GM18519 (cell line): Measurements from ENCODE around the gene SRRM5.
"Not testable (repeated sequence)": the region's sequence is repeated elsewhere in the genome, so short reads cannot be mapped to it uniquely, and the experiment has no call there.

Experiments used
- ATAC-seq: cut with Tn5 transposase; IDR thresholded peaks from one replicate; pipeline ENCODE4 v1.9.1; 2021; ENCODE audit warnings: mild to moderate bottlenecking, moderate library complexity; ENCODE audit not compliant: unreplicated experiment, low FRiP score

SRRM5 gene

GRCh38 chr19:43636121-43636683, 24.3 kb downstream of the SRRM5 start:
- no peak for ATAC-seq

DNA sequence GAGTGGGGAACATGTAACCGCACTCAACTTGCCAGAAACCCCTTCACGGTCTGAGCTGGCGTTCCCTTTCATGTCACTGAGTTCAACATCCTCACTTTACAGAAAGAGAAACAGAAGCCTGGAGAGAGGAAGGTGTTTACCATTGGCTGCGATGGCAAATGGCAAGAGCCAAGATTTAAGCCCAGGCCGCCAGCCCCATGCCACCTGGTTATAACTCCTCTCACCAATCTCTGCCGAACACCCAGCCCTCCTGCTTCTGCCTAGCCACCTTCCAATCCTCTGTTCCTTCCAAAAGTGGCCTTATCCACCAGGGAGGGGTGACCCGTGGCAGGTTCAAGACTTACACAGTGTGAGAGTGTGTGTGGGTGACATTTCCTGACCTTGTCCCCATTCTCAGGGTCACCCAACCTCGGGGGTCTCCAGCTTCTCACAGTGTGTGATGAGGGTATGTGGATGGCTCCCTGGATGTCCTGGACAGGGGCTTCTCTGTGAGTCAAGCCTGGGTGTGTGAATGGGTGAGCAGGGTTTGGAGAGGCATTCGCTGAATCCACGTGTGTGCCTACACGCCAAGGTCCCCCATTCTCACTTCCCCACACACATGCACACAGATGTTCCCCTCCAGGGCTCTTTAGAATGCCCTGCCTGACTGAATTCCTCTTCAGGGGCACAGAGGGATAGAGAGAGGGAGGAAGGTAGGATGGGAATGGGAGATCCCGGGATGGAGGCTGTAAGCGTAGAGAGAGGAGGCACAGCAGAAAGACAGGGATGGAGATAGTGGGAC, 26.5 kb downstream of the SRRM5 start:
- no peak for ATAC-seq

GRCh38 chr19:43638995-43639518, 27.2 kb downstream of the SRRM5 start:
- ATAC-seq, result no peak

- ATAC-seq, result no peak
Observed at GRCh38 chr19:43639519-43640423, 27.9 kb downstream of the SRRM5 start, which contains the start of gene CADM4. CADM4 (minus strand) TSS chr19:43639850; CDS start chr19:43639790, 60 bp downstream.

- ATAC-seq, result no peak
Observed at GRCh38 chr19:43640424-43640757, 28.5 kb downstream of the SRRM5 start.

- no peak for ATAC-seq
Observed at GRCh38 chr19:43641333-43641732, 29.4 kb downstream of the SRRM5 start.

DNA sequence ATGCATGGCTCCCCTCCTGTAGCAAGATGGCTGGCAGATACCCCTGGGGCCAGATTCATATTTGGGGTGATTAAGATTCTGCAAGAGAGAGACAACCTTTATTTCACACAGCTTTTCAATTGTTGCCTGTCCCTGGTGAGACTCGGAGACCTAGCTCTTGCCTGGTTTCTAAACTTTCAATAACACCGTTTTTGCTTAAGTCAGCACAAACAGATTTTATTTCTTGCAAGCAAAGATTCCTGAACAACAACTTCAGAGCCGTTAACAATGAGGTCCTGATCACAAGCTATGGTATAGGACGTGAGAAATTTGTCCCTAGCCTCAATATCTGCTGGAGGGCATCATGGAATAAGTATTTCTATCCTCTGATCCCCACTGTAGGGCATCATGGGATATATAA, 30.6 kb downstream of the SRRM5 start:
- no peak for ATAC-seq

GRCh38 chr19:43643326-43643725, 31.4 kb downstream of the SRRM5 start:
- ATAC-seq, result no peak

DNA sequence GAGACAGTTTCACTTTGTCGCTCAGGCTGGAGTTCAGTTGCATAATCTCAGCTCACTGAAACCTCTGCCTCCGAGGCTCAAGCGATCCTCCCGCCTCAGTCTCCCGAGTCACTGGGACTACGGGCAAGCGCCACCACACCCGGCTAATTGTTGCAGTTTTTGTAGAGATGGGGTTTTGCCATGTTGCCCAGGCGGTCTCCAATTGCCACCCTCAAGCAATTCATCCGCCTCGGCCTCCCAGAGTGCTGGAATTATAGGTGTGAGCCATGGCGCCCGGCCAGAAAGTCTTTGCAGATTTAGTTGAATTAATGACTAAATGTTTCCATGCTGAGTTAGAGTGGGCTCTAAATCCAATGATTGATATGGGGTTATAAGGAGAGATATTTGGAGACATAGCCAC, 32.3 kb downstream of the SRRM5 start:
- ATAC-seq, result no peak

- no peak for ATAC-seq
Observed at GRCh38 chr19:43648633-43649032, 36.7 kb downstream of the SRRM5 start.

- no peak for ATAC-seq
Observed at GRCh38 chr19:43649514-43649913, 37.6 kb downstream of the SRRM5 start.

GRCh38 chr19:43650276-43650675, 38.4 kb downstream of the SRRM5 start:
- ATAC-seq, result not testable (repeated sequence)

DNA sequence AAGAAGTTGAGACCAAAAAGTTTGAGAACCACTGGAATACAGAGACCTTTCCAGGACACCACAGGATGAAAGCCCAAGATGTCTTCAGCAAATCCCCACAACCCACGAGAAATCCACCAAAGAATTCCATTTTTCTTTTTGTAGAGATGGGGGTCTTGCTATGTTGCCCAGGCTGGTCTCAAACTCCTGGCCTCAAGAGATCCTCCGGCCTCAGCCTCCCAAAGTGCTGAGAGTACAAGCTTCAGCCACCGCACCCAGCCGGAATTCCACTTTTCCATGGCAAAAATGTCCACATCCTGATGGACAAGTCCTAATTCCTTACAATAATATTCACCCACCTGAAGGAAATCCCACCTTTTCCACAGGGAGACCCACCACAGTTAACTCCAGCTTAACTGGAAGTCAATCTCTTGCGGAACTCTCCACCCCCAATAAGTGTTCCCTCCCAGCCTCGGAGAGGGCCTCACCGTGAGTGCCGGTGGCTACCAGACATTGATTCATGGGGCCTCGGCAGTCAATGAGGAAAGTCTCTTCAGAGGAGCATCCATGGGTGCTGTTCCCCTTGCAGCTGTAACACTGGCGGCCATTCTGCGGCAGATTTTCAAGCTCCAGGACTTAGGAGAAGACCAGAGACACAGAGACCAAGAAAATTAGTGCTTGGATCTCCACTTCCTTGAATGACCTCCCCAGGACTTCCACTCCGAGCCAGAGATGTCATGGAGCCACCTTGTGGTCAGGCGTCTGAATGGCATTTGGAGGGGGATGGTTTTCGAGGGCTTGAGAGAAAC, 40.1 kb downstream of the SRRM5 start:
- ATAC-seq, result no peak

DNA sequence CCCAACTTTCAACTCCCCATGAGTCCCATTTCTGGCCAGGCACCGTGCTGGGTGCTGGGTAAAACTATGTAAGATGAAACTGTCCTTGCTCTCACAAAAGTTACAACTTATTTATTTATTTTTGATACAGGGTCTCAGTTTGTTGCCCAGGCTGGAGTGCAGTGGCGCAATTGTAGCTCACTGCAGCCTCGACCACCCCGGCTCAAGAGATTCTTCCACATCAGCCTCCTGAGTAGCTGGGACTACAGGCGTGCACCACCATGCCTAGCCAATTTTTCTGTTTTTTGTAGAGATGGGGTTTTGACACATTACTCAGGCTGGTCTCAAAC, 40.6 kb downstream of the SRRM5 start:
- ATAC-seq, result no peak

DNA sequence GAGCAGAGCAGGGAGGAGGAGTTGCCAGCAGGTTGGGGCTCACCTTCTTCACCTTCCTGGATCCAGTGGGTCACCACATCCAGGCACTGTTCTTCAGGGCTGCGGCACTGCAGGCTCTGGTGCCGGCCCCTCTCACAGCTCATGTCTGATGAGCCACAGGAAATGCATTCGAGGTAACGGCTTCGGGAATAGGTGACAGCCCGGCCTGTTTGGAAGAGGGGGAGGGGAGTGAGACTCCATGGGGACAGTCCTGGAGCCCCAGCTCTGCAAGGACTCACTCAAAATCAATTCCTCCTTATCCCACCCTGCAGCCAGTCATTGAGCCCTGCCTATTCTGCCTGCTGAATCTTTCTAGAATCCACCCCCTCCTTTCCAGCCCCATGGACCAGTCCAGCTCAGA, 44.5 kb downstream of the SRRM5 start:
- no peak for ATAC-seq

- ATAC-seq, result no peak
Observed at GRCh38 chr19:43658001-43658400, 46.1 kb downstream of the SRRM5 start.

DNA sequence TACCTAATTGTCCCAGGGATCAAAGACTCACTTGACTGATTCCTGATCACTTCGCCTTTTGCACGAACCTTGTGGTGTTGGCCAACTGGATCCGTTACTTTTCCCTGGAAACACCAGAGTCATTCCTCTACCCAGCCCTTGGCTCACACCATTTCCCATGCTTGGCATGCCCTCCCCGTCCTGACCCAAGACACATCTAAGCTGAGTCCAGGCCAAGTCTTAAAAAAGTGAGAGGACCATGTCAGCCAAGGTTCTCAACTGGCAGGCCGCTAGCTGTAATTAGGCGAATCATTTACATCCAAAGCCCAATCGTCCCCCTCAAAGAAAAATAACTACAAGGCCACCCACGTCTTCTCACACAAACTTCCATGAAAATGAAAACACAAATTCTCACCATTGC, 46.6 kb downstream of the SRRM5 start:
- no peak for ATAC-seq

DNA sequence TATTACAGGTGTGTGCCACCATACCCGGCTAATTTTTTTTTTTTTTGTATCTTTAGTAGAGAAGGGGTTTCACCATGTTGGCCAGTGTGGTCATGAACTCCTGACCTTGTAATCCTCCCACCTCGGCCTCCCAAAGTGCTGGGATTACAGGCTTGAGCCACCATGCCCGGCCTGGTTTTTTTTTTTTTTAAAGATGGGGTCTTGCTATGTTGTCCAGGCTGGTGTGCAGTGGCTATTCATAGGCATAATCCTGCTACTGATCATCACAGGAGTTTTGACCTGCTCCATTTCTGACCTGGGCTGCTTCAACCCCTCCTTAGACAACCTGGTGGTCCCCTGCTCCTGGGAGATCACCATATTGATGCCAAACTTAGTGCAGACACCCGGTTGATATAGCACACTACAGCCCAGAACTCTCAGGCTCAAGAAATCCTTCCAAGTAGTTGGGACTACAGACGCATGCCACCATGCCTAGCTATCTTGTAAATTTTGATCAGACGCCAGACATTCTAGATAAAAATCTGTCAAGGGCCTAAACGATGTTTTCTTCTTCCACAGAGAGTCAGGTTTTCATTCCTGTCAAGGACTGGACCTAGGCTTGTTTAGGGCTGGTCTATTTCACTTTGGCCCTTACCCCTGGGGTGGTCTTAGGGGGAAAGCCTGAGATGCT, 48.5 kb downstream of the SRRM5 start:
- no peak for ATAC-seq

DNA sequence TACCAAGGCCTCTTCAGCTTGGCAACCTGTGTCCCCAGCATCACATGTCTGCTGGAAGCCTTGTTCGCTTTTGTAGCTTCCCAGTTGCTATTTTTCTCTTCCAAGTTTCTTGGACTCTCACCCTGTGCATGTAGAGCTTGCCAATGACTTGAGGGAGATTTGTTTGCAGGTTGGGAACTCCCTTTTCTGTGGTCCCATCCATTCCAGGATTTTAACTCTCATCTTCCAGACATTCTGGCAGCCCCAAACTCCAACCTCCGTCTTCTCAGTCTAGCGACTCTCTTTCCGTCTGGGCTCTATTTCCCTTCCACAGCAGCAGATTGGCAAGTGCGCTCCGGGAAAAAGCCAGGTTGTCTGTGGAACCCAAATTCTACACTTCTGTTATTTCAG, 49.1 kb downstream of the SRRM5 start:
- ATAC-seq, result no peak

GRCh38 chr19:43662487-43662886, 50.6 kb downstream of the SRRM5 start:
- no peak for ATAC-seq
